HG03097 (cell line): ENCODE measurements around the gene TRIM66.

ENCODE experiments used
- ATAC-seq: cut with Tn5 transposase; IDR thresholded peaks from one replicate; pipeline ENCODE4 v1.9.1; 2021; ENCODE audit not compliant: unreplicated experiment, low FRiP score

The TRIM66 gene

DNA sequence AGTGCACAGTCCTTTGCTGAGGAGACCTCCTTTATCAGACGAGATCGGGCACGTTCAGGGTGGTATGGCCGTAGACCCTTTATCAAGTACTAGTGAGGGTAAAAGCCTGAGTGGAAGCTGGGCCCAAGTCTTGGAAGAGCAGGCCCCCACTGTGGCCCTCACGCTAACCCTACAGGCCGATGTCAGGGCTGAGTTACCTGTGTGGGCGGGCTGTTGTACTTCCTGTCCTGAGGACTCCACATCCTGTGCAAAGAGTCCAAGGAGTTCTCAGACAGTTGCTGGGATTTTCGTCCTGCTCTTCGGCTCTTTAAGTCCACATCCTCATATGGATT lies 35.0 kb upstream of the TRIM66 start:
- no peak for ATAC-seq

DNA sequence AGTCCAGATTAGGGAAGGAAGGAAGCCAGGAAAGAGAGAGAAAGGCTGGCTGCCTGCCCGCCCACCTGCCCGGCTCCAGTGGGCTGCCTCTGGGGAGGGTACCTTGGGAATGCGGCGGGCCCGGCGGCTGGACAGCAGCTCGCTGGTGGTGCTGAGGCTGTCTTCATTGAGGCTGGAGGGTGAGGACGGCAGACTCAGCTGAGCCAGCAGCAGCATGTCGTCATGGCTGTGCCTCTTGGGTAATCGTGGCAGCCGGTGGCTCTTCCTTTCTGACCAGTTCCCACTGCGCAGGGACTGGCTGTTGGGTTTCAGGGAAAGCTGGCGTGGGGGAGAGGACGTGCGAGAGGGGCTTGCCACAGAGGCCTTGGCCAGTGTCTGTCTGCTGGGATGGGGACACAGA lies 33.0 kb upstream of the TRIM66 start:
- no peak for ATAC-seq

DNA sequence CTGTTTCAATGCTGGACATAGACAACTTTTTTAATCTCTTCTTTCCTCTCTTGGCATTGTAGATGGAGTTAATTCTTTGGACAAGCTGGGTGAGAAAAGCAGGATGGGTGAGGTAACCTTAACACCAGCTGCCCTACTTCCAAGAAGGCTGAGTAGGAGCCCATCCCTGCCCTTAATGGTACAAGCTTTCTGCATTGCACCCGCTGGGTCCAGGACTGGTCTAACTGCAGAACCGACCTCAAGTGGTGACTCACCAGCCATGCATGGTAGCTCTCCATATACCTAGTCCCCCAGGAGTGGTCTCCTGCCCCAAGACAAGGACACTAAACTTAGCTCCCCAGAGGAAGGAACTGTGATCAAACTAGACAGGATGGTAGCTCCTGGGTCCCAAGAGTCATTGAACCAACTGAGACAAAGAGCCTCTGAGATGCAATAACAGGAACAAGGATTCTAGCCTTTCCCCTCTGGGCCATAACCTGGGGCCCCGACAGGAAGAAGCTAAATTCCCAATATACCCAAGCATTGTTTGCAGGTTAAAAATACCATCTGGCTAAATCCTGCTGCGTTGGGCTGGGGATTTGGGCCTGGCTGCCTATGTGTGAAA lies 32.3 kb upstream of the TRIM66 start:
- ATAC-seq = no peak

DNA sequence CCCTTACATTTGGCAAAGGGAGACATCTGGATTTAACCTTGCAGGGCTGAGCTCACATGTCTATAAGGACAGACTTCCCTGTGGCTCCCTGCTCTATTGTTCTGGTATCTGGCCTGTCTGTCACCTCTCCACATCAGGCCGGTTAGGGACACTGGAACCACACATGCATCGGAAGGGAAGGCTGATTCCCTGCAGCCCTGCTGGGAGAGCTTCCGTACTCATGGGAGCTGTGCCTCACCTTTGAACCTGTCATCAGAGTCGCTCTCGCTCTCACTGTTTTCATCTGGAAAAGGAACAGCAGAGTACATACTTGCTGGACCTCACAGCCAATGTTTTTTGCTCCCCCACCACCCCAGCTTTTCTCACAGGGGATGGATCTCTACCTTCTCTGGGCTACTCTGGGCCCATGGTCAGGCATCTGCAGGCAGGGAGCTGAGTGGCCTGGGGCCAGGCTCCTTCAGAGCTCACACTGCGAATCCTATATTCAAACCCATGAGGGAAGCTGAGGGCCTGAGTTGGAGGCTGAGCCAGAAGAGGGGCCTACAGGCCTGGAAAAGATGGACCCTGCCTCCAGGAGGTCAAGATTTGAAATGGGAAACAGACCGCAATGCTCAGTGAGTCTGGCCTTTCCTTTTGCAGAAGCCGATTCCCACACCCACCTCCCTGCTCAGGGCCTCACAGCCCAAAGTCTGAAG lies 31.4 kb upstream of the TRIM66 start:
- ATAC-seq = no peak

DNA sequence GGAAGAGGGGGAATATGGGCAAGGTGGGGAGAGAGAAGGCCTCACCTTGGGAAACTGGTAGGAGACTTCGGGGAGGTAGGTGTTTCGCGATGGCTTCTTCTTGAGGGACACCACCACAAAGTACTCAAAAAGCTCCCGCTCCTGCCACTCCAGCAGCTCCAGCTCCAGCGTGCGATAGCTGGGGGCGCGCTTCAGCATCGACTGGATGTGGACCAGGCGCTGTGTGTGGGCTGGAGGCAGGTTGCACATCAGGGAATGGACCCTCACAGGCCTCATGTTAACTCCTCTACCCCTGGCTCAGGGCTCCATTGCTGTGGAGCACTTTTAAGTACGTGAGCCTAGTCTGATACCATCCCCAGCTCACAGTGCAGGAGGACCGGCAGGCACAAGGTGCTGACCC lies 30.0 kb upstream of the TRIM66 start:
- no peak for ATAC-seq

DNA sequence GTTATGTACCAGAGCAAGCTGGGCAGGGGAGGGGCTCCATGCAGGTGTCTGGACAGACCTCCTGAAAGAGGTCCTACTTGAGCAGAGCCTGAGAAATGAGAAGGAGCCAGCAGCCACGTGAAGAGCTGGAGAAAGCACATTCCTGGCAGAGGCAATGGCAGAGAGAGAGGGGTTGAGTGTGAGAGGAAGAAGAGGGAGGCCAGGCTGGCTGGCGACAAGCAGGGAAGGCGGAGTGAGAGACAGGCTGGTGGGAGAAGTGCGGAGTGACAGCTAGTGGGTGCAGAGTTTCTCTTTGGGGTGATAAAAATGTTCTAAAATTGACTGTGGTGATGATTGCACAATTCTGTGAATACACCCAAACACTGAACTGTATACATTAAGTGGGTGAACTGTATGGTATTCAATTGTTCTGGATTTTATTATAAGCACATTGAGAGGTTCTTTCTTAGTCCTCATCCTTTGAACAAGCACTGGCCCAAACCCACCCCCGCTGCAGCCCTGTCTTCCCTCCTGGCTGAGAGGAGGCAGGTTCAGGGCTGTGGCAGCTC lies 29.5 kb upstream of the TRIM66 start:
- ATAC-seq = no peak

DNA sequence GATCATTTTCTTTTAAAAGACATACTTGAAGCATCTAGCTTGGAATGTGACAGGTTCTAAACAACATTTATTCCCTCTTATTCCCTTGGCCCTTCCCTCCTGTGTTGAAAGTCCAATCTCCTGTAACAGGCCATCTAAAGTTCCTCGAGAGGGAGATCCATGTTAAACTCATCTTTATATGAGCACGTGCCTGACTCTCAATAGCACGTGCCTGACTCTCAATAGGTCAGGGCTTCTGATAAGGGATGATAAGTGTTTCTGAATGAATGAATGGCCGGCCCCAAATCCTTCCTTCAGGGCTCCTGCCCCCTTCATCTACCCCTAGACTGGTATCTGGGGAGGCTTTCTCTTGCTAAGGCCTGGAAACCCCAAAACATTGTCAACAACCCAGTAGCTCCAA lies 27.3 kb upstream of the TRIM66 start:
- no peak for ATAC-seq

DNA sequence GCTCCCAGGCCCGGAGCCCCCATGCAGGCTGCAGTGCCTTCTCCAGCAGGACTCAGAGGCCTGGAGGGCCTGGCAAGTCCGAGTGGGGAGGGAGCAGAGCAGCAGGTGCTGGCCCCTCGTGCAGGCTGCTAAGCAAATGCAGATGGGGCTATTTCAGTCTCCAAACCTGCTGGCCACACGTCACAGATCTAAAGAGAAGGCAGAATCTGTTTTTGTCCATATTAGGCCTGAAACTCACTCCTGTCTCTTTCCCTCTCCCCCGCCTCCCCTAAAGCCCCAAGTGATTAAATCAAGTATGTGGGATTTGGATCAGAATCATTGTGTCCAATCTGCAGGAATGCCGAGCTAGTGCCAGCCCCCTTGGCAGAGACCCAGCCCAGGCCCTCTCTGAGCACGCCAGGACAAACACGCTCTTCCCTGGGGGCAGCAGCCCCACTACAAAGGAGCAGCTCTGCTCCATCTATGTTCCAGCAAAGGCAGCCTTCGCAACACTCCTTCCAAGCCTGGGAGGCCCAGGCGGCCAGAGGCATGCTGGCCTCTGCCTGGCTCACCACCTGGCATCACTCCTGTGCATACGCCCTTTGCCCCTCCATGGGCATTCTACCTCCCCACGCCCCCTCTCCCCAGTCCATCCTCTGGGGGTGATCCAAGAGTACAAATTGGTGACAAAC lies 26.7 kb upstream of the TRIM66 start:
- no peak for ATAC-seq

DNA sequence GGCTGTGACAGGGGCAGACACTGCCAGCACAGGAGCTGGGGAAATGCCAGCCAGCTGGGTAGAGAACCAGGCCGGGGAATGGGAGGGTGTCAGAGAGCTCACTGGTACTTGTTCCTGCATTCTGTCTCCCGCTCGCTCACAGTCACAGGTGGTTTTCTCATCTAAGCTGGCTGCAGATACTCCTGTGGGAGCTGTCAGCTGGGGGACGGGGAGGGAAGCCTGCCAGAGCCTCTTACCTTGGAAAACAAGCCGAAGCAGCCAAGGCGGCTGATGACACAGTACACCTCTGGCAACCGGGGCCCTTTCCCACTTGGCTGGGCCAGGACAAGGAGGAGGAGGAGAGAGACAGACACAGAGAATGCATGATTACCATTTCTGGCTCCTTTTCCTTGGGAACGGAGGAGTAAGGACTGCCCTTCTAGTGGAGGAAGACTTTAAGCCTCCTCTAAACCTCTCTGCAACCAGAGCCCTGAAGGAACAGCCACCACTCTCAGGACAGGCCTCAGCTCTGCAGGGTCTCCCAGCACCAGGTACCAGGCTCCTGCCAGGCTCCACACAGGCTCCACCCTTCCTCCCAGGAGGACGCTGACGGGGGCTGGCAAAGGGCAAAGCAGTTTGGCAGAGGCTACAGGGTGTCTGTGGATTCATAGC lies 25.2 kb upstream of the TRIM66 start:
- no peak for ATAC-seq

DNA sequence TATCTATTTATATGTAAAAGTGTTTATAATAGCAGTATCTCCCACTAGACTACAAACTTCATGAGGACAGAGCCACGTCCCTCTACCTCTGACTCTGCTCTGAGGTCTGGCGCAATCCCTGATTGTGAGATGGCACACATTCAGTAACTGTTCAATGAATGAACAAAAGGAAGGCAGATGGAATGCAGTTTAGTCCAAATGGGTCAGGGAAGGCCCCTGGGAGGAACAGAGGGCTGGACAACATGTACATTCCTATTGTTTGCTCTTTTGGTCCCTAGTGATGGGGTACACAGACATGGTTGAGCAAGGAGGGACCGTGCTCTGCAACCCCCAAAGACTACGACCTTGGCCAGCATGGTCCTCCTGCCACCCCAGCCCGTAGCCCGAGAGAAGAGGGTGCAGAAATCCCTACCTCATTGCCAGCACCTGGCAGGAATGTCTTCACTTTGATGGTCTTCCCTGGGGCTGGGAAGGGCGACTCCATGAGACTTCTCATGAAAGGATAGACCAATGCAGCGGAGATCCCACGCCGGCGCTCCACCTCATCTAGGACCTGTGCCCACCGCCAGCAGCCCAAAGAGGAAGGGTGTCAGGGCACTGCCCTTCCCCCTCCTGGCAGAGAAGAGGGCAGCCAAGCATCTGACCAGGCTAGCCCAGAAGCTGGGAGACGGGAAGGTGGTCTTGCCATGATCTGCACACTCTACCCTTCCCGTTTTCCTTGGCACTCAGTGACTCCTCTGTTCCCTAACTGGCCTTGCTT lies 24.4 kb upstream of the TRIM66 start:
- no peak for ATAC-seq

DNA sequence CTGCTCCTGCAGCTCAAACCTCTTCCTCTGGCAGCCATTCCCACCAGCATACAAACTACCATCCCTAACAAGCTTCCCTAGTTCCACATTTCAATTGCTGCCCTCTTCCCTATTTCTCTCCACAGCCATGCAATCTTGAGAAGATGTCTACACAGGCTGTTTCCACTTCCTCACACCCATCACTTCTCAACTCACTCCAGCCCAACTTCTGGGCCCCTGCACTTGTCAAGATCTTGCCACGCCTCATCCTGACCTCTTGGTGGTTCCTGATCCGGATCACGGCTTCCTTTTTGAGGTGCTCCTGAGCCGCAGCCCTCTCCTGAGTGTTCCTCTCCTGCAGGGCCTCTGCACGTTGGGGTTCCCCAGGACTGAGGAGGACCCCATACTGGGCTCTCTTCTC lies 22.7 kb upstream of the TRIM66 start:
- no peak for ATAC-seq

DNA sequence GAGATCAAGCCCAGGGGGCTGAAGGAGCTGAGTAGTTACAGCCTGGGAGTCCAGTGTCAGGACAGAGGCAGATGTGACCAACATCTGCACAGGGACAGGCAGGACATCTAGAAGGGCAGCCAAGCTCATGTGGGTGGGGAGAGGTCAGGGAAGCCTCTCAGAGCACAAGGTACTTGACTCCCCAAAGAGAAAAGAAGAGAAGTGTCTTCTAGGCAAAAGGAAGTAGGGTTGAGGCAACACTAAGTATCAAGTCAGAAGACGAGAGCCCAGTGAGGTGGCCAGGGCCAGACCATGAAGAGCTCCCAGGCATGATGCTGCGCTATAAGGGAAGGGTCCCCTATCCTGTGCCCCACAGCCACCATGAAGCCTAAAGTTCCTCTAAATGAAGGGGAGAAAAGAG lies 21.7 kb upstream of the TRIM66 start:
- no peak for ATAC-seq

DNA sequence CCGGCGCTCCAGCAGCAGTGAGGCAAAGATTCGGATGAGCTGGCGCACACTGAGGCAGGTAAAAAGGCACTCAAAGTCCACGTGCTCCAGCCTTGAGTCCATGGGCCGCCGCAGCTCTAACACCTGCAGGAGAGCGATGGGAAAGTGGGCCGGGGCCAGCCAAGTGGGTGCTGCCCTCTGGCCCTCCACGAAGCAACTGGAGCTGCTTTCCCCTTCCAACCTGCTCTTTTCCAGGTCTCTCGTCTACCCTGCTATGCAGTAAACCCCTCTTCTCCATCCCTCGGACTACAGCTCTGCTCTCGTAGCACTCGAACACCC lies 20.1 kb upstream of the TRIM66 start:
- no peak for ATAC-seq

DNA sequence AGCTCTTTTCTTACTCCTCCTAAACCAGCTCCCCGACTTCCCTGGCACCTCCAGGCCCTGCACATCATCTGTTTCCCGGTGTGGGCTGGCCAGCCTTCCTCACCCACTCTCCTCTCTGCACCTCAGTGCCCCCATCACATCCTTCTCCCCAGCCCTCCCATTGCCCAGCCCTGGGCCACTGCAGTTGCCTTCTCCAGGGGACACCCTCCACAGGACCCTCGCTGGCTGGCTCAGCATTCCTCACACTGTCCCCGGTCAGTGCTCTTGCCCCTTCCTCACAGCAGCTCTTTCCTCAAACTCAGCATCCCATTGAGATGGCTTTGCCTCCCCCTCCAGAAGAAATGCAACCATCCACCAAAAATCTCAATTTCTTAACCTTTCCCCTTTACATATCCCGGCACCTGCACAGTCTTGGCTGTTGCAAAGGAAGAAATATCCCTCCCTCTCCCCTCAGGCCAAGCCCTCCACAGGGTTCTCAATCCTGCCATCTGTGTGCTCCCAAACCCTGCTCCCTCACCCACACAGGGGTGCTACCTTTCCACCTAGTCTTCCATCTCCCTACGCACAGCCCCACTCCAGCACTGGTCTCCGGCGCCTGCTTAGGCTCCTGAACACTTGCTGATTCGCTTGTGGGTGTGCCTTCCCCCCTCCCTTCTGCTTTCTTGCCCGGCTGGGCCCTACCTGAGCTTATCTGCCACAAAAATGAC lies 19.6 kb upstream of the TRIM66 start:
- ATAC-seq = no peak

DNA sequence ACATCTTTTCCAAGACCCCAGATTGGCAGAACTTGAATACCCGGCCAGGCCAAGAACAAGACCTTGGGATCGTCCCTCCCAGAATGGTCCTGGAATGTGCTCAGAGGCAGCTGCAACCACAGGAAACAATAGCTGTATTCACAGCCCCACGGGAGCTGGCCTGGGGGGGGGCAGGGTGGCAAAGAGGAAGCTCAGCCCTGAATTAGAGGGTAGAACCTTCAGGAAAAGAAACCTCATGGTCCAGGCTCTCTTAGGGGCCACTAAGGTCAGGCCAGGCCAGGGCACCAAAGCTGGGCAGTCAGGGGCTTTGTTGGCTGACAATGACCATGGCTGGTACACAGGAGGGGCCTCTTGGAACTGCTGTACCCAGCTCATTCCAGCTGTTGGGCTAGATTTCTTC lies 17.4 kb upstream of the TRIM66 start:
- no peak for ATAC-seq

DNA sequence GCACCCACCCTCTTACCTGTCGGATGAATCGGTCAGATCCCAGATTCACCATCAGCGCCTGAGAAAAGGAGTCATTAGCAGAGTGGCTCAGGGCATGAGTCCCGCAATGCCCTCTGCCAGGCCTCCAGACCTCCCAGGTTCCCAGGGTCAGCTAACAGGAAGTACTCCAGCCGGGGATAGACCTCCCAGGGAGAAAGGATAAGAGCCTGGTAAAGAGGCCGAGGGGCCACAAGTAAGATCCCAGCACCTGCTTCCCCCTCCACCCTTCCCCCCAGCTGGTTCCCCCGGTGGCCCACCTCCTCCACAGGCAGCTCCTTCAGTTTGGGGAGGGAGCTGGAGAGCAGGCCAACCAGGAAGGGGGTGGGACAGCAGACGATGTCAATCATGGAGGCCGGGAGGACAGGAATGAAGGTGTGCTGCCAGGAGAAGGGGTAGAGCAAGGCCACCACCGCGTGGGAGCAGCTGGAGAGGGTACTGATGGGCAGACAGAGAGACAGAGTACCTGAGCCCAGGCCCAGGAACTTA lies 16.5 kb upstream of the TRIM66 start:
- no peak for ATAC-seq

DNA sequence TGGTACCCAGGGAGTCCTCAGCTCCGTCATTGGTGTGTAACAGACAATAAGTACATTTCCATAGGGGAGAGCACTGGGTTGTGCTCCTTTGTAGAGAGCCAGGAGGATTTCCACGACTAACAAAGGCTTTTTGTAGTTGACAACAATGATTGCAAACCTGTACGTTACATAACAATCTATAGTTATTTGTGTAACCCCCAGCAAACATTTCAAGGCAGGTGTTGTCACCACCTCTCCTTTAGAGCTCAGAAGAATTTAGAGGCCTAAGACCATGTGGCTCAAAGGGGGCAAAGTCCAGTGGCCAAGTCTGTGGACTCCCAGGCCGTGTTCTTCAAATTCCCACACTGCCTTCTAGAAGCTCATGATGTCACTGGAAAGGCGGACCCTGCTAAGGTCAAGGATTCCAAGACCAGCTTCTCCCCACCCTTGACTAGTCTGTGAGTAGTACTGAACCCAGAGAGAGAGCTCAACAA lies 15.9 kb upstream of the TRIM66 start:
- no peak for ATAC-seq

DNA sequence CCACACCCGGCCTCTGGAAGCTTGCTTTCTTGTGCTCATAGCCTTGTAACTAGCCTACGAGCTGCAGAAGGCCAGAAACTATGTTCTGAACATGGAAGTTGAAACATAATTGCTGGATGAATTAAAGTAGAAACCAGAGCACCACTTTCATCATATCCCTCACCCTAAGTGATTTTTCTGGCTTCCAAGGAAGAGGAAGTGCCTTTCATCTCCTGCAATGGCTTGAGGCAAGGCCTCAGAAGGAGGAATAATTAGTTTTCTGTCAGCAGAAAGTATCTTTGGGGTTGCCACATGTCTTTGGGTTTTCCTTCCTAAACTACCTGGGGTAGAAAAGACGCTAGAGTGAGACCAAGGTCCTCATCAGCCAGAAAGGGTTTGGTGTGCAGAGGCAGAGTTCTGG lies 14.6 kb upstream of the TRIM66 start:
- no peak for ATAC-seq

DNA sequence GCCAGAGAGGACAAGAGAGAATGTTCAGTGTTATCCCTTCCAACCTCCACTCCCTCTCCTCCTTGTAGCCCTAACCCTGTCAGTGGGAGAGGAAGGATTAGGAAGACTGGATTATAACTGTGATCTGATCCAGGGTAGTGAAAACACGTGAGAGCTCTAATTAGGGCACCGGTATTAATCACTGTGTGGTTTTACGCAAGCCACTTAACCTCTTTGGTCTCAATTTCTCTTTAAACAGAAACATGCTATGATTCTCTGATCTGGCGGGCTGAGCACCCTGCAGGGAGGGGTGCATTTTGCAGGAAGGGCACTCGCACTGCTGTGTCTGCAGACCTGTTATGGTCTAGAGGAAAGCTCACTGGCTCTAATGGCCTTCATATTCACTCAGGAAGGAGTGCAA lies 11.7 kb upstream of the TRIM66 start:
- ATAC-seq = no peak

DNA sequence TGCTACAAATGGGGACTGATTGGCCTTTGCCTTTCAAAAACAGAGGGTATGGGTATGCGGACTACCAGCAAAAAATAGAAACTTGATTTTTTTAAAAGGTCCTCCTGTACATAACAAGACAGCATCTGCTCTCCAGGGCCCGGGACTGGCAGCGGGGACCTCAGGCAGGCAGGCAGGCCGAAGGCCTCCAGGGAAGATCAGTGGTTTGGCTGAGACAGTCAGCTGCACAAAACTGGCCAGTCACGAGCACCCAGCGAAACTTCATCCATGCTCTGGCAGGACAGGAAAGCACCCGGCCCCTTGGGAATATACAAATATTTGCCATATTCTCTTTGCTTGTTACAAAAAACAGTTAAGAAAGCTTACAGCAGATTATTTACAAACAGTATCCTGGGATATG lies 11.1 kb upstream of the TRIM66 start:
- ATAC-seq = no peak
